Activated CD8-positive, alpha-beta memory T cell treated with anti-CD3 and anti-CD28 coated beads, Interleukin-2, amount 50 U/mL, for 24 hours (primary cell): ENCODE results near the gene FFAR3.
A peak's percentile ranks its signal among the peaks of the same experiment; 100 is the strongest.

Source experiments
- DNase-seq: peaks from one replicate; pipeline ENCODE4 v3.0.0-alpha.2; 2020; ENCODE audit errors: extremely low read depth

FFAR3 gene

GRCh38 chr19:35331551-35332214 is 26.6 kb upstream of the FFAR3 start:
- no peak for DNase-seq

DNA sequence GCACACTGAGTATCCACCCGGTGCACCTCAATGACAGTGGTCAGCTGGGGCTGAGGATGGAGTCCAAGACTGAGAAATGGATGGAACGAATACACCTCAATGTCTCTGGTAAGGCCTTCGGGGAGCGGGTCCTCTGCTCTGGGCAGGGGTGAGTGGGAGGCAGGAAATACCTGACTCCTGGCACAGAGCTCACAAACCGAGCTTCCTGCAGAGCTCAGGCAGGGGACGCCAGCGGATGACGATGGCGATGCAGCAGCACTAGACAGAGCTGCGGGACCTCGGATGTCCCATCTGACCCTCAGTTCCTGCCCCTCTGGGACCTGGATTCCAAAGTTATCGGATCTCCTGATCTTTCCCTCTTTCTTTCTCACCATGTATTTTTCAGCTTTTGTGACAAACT is 25.4 kb upstream of the FFAR3 start:
- no peak for DNase-seq

- DNase-seq, result no peak
These were observed 24.0 kb upstream of the FFAR3 start for GRCh38 chr19:35334144-35334753.

DNA sequence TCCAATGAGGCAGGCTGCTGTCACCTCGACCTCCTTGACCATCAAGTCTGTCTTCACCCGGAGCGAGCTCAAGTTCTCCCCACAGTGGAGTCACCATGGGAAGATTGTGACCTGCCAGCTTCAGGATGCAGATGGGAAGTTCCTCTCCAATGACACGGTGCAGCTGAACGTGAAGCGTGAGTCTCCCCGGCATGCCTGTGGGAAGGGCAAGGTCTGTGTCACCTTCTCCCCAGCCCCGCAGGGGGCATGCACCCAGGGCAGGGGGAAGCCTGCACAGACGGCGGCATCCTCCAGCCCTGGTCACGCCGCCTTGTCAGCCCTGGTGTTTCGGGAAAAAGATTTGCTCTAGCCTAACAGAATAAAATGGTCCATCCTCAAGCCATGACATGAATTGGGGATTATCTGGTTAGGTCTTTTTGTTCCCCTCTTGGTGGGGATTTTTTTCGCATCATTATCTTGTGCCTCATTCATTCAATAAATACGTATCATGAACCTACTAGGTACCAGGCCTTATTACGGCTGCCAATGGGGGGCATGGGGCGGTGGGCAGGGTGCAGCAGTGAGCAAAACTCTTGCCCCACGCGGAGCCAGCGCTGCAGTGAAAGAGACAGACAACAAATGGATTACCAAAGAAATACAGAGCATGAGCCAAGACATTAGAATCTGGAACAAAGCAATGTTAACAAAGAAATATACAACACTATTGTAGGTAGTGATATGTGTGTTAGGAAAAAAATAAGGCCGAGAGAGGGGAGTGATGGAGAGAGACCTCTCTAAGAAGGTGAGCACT is 21.9 kb upstream of the FFAR3 start:
- DNase-seq, result no peak

DNA sequence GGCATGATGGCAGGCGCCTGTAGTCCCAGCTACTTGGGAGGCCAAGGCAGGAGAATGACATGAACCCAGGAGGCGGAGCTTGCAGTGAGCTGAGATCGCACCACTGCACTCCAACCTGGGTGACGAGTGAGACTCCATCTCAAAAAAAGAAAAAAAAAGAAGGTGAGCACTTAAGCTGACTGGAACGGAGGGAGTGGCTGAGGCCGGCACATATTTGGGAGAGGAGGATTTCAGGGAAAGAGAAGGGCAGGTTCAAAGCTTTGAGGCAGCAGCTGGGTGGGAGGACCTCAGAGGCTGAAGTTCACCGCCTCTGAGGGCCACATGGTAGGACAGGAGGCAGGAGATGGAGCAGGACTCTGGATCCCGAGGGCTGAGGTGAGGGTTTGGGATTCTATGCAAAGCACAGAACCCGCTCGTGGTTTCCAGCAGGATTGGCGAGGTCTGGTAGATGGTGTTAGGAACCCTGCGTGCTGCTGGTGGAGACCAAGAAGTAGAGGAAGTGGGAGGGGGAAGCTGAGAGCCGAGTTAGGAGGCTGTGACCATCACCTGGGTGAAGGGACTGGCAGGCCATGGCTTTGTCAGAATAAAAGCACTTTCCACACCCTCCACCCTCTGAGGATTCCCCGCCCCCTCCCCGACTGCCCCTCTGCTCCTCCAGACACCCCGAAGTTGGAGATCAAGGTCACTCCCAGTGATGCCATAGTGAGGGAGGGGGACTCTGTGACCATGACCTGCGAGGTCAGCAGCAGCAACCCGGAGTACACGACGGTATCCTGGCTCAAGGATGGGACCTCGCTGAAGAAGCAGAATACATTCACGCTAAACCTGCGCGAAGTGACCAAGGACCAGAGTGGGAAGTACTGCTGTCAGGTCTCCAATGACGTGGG is 20.9 kb upstream of the FFAR3 start:
- no peak for DNase-seq

- no peak for DNase-seq
These were observed 20.3 kb upstream of the FFAR3 start for GRCh38 chr19:35337984-35338296.

- DNase-seq, result no peak
These were observed 17.8 kb upstream of the FFAR3 start for GRCh38 chr19:35340431-35340830.

- no peak for DNase-seq
These were observed 17.3 kb upstream of the FFAR3 start for GRCh38 chr19:35341006-35341405.

- no peak for DNase-seq
These were observed 16.6 kb upstream of the FFAR3 start for GRCh38 chr19:35341565-35342225.

GRCh38 chr19:35342430-35342829 is 15.8 kb upstream of the FFAR3 start:
- DNase-seq, result no peak

DNA sequence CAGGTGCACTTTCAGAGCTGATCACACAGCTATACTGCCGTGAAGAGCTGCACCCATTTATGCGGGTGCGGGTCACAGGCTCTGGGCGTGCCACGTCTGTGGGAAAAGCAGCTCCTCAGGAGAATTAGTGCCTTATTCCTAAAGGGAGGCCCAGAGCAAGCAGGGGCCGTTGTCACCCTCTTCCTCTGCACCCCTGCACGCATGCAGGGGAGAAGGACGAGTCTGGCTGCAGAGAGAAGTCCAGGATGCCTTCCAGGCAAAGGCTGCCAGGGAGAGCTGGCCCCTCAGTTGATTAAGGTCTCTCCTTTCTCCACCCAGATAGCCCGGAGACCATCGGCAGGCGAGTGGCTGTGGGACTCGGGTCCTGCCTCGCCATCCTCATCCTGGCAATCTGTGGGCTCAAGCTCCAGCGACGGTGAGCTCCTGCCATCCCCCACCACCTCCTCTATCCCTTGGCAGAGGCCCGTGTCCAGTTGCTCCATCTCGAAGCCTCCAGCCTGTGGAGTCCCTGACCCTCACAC is 13.7 kb upstream of the FFAR3 start:
- DNase-seq, result no peak

- no peak for DNase-seq
These were observed 12.6 kb upstream of the FFAR3 start for GRCh38 chr19:35345671-35346111.

- peak; percentile 44 for DNase-seq
These were observed 11.8 kb upstream of the FFAR3 start for GRCh38 chr19:35346193-35347052.

DNA sequence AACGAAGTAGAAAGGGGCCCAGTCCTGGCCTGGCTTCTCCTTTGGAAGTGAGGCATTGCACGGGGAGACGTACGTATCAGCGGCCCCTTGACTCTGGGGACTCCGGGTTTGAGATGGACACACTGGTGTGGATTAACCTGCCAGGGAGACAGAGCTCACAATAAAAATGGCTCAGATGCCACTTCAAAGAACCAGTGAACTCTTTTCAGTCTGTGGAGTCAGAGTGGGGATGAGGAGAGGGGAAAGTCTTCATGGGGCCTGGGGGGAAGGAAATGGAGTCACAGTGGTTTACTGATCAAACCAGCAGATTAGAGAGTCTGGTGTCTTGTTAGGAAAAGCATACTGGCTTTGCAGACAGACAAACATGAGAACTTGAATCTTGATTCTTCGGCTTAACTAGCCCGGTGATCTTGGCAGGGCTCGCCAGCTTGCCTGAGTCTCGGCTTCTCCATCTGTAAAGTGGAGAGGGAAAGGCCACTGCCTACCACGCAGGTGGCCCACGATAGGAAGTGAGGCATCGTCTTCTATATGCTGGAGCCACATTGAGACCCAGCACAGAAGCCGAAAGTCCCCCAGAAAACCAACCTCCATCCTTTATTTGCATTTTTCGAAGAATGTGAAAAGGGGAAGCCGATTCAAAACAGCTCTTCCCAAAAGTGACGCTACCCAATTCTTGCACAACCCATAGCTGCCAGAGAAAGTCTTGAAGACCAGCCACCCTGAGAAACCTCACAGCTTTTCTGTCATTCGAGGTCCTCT is 10.9 kb upstream of the FFAR3 start, which contains the start of gene FFAR1:
Gene FFAR1 (plus strand): TSS at position 732 of the 759 bp plus-strand sequence. CDS start 3,650 bp downstream, outside the sequence.
- peak; percentile 31 for DNase-seq

- DNase-seq, result no peak
These were observed 10.3 kb upstream of the FFAR3 start for GRCh38 chr19:35347930-35348298.

GRCh38 chr19:35348911-35349611 is 9.2 kb upstream of the FFAR3 start:
- no peak for DNase-seq

DNA sequence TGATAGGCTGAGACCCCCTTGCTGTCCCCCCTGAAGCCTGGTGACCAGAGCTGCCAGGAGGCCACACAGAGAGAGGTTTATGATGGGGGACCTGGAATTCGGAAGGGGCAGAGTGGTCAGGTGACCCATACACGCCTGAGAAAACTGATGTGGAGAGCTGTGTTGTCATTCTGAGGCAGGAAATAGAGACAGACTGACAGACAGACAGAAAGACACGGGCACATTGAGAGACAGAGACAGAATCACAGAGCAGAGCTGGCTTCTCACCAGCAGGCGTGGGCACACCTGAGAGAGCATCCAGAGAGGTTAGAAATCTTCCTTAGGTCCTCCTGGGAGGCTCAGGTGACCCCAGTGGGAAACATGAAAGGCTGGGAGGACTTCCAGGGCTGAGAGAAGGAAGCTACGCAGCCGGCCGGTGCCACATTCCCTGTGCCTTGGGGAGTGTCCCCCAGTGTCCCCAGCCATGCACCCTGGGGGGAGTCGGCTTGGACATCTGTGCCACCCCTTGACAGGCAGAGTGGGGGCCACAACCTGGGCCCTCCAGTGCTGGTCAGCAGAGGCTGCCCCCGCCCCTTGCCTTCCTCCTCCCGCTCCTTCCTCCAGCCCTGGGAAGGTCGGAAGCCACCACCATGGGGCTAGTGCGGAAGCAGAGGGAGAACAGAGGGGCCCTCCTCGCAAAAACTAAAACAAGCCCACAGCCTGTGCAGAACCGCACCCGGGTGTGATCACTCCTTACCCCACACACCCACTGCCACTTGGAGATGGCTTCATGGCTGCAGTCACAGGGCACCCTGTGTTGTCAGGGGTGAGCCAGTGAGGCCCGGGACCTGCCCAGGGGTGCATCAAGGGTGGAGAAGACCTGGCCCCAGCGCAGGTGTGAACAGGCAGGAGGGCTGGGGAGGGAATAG is 8.4 kb upstream of the FFAR3 start:
- no peak for DNase-seq

GRCh38 chr19:35350591-35350990 is 7.7 kb upstream of the FFAR3 start:
- DNase-seq, result no peak
